ENCODE measurements around the gene SUSD1.

The SUSD1 gene

DNA sequence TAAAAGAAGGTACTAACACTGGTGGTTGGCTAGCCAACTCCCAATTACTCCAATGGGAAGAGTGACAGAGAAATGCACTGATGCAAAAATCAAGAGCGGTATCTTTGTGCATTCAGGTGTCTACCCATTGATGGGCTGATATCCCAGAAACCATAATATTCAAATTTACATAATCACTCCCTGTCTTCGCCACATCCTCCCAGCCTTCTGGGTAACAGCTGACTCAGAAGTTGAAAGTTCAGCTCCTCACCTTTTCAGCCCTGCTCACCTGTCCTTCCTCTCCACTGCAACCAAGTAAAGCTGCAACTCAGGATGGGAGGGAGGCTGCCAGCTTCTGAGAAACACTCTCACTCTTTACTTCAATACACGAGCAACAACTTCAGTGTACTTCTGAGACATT lies 6.9 kb downstream of the SUSD1 start:
- H3K4me3 ChIP-seq (ENCODE audit: low read depth, low read length) = no peak overlapping the region
- no peak for DNase-seq (ENCODE audit: low read depth, low spot score)
- TF ChIP-seq, protein P1, sequence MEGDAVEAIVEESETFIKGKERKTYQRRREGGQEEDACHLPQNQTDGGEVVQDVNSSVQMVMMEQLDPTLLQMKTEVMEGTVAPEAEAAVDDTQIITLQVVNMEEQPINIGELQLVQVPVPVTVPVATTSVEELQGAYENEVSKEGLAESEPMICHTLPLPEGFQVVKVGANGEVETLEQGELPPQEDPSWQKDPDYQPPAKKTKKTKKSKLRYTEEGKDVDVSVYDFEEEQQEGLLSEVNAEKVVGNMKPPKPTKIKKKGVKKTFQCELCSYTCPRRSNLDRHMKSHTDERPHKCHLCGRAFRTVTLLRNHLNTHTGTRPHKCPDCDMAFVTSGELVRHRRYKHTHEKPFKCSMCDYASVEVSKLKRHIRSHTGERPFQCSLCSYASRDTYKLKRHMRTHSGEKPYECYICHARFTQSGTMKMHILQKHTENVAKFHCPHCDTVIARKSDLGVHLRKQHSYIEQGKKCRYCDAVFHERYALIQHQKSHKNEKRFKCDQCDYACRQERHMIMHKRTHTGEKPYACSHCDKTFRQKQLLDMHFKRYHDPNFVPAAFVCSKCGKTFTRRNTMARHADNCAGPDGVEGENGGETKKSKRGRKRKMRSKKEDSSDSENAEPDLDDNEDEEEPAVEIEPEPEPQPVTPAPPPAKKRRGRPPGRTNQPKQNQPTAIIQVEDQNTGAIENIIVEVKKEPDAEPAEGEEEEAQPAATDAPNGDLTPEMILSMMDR (IDR thresholded peaks at IDR 0.05; ENCODE audit: low read depth, low read length) = no peak
- in situ Hi-C loops (cut with HindIII; ENCODE audit: low sequenced_read_pairs) = no loop called here

DNA sequence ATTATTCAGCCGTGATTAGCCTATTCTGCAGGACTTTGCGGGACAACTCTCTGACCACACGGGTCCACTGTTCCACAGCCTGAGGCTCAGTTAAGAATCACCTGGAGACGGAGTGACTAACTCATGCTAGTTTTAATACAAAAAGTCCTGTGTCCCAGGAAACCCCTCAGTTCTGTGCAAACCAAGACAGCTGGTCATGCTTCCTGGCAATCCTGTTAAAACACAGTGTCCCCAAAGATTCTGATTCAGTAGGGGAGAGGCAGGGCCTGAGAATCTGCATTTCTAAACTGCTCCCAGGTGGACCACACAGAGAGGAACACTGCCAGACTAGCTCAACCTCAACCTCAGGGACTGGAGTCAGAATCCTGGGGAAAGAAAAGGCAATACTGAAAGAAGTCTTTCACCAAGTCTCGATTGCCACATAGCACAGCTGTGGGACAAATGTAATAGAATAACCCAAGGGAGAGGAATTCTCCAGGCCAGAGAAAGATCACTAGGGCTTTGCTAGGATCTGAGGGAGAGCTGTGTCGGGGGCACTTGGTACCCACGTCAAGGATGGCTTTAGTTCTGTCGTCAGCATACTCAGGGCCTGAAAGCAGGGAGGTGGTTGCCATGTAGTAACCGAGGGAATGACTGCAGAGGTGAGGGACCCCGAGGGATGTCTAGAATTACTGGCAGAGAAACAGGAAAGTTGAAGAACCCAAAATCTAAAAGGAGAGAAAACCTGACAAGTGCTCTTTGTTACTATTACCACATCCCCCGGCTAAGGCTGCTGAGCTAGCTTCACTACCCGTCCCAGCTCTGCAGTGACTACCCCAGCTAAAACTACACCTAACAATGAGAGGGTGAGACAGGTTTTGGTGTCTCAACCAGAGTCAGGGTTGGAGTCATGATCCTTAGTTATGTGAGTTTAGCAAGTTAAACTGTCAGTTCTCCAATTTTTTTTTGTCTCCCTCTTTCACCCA lies 8.6 kb downstream of the SUSD1 start:
- TF ChIP-seq, protein P1 (IDR thresholded peaks at IDR 0.05; ENCODE audit: low read depth, low read length) = peak; percentile 22
- in situ Hi-C loops (cut with HindIII; ENCODE audit: low sequenced_read_pairs) = no loop called here
- peak; percentile 43 for DNase-seq (ENCODE audit: low read depth, low spot score)
- no peak overlapping the region for H3K4me3 ChIP-seq (ENCODE audit: low read depth, low read length)

DNA sequence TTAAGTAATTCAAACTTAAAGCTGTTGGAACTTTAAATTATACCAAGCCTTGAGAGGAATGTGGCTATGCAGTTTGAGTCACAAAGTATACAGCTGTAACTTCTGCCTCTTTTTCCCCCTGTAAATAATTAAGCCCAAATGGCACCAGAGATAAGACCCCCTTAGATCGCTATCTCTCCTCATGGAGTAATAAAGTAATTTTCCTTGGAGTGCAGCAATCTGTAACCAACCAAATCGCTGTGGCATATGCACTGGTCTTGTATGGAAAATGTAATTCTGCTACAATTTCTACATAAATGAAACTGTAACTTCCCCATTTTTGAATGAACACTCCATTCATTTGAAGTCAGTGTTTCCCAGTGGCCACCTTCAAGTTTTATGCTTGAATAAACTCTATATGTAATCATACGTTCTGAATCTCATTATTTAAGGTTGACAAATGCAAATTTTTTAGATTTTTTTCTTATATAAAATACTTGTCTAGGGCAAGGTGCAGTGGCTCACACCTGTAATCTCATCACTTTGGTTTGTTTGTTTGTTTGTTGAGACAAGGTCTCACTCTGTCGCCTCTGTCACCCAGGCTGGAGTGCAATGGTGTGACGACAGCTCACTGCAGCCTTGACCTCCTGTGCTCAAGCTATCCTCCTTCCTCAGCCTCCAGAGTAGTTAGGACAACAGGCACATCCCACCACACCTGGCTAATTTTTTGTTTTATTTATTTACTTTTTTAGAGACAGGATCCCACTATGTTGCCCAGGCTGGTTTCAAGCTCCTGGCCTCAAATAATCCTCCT lies 12.3 kb downstream of the SUSD1 start:
- TF ChIP-seq, protein P1 (IDR thresholded peaks at IDR 0.05; ENCODE audit: low read depth, low read length) = no peak
- in situ Hi-C loops (cut with HindIII; ENCODE audit: low sequenced_read_pairs) = no loop called here
- DNase-seq (ENCODE audit: low read depth, low spot score) = no peak
- H3K4me3 ChIP-seq (ENCODE audit: low read depth, low read length) = no peak overlapping the region

DNA sequence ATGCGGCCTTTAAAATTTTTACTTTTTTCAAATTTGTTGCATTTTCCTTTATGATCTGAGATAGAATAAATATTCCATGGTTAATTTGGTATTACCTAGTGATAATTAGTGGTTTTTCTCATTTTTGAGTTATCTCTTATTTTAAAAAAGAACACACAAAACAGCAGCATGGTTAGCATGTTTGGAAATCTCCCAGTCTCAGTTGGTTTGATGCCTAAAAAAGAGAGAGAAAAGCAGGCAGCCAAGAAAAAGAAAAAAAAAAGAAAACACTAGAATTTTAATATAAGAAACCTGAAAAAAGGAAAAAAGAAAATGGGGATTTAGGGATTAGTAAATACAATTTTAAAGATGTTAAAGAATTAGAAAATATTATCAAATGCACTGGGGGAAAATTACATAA lies 15.3 kb downstream of the SUSD1 start:
- TF ChIP-seq, protein P1 (IDR thresholded peaks at IDR 0.05; ENCODE audit: low read depth, low read length) = no peak

DNA sequence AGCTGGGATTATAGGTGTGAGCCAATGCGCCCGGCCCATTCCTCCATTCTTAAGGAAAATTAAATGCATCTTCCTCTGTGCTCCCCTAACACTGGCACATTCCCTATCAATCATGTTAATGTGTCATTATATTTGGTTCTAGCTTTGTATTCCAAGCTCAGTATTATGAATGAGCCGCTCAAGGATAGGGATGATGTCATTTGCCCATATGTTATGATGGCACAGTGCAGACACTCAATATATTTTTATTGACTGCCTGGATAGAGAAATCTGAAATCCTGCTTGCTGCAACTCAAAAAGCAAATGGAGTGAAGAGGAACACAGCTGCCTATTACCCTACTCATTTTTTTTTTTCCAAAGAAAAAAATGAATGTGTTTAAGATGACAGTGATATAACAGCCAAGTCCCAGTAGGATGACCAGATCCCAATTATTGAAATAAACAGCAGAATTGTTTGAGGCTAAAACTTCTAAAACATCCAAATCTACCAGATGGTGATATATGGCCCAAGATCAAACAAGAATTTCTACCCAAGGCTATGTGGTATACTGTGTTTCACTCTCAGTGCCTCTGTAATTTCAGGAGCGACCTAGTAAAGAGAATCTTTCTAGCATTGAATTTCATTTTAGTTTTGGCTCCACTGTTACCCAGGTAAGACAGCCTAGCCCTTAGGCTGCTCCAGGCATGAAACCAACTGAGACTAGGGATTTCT lies 16.3 kb downstream of the SUSD1 start:
- H3K4me3 ChIP-seq (ENCODE audit: low read depth, low read length) = no peak overlapping the region
- no peak for DNase-seq (ENCODE audit: low read depth, low spot score)
- TF ChIP-seq, protein P1 (IDR thresholded peaks at IDR 0.05; ENCODE audit: low read depth, low read length) = no peak
- in situ Hi-C loops (cut with HindIII; ENCODE audit: low sequenced_read_pairs) = no loop called here

More for the DNA sequence above, 15.3 kb downstream of the SUSD1 start:
- DNase-seq (ENCODE audit: low read depth, low spot score) = no peak
- no peak overlapping the region for H3K4me3 ChIP-seq (ENCODE audit: low read depth, low read length)
- in situ Hi-C loops (cut with HindIII; ENCODE audit: low sequenced_read_pairs) = no loop called here

DNA sequence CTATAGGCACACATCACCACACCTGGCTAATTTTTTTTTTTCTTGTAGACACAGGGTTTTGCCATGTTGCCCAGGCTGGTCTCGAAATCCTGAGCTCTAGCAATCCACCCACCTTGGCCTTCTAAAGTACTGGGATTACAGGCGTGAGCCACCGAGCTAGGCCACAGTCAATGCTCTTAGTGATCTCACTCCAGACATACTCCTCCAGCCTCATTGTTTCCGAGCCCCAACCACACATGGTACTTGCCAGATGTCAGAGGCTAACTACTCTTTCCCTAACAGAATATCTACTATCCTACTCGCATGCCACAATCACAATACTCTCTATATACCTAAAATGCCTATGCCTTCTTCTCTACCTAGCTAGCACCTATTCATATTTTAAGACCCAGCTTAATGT lies 17.1 kb downstream of the SUSD1 start:
- in situ Hi-C loops (cut with HindIII; ENCODE audit: low sequenced_read_pairs) = no loop called here
- no peak overlapping the region for H3K4me3 ChIP-seq (ENCODE audit: low read depth, low read length)
- DNase-seq (ENCODE audit: low read depth, low spot score) = no peak
- TF ChIP-seq, protein P1 (IDR thresholded peaks at IDR 0.05; ENCODE audit: low read depth, low read length) = no peak
